SK-N-MC (cell line): Measurements from ENCODE around the gene OTOF.

Experiments used
- EZH2 ChIP-seq: fragments of 200-600 bp; sonication (generic); IDR thresholded peaks from one replicate; pipeline ENCODE4 v1.6.1; 2017; ENCODE audit warnings: antibody characterized with exemption
- FOXP2 ChIP-seq: optimal IDR thresholded peaks from 2 replicates; pipeline ENCODE3; 2011; ENCODE audit warnings: mild to moderate bottlenecking, moderate library complexity; ENCODE audit not compliant: insufficient read depth; ENCODE audit errors: extremely low read length, control extremely low read depth
- POLR2AphosphoS5 ChIP-seq: IDR thresholded peaks from 2 replicates; pipeline ENCODE4 v1.6.1; 2012; ENCODE audit warnings: mild to moderate bottlenecking, low read depth, low read length, borderline replicate concordance

- TF ChIP-seq POLR2AphosphoS5 (no peak), EZH2 (no peak), FOXP2 (no peak)
Measured at GRCh38 chr2:26444236-26444635, 33.7 kb downstream of the OTOF start.
